Measurements from ENCODE around the gene CRADD.
A peak's percentile ranks its signal among the peaks of the same experiment; 100 is the strongest.

CRADD gene

GRCh38 chr12:93876360-93876759 is 199.2 kb downstream of the CRADD start:
- H3K4me3 ChIP-seq (ENCODE audit: low read depth, low read length) = no peak overlapping the region
- DNase-seq = no peak
- in situ Hi-C loops (cut with HindIII; ENCODE audit: low pct_ligation_motif_present, low sequenced_read_pairs) = no loop called here
- H3K27me3 ChIP-seq (replicated peaks) = no peaks in the 10 kb centered on the region
- H3K27ac ChIP-seq = no peak overlapping the region
- no peak for TF ChIP-seq CTCF (IDR thresholded peaks at IDR 0.05; ENCODE audit: low read depth, low read length, missing control alignments)
- no peaks in the 10 kb centered on the region for H3K36me3 ChIP-seq (replicated peaks)

- in situ Hi-C loops (cut with HindIII; ENCODE audit: low pct_ligation_motif_present, low sequenced_read_pairs) = no loop called here
- Histone ChIP-seq H3K4me3 (ENCODE audit: low read depth, low read length) (no peak overlapping the region), H3K36me3 (replicated peaks) (no peaks in the 10 kb centered on the region), H3K27me3 (replicated peaks) (no peaks in the 10 kb centered on the region), H3K27ac (no peak overlapping the region)
- TF ChIP-seq CTCF (IDR thresholded peaks at IDR 0.05; ENCODE audit: low read depth, low read length, missing control alignments) = no peak
- DNase-seq = no peak
Observed at GRCh38 chr12:93877446-93877845, 200.3 kb downstream of the CRADD start.

GRCh38 chr12:93879476-93880421 is 202.6 kb downstream of the CRADD start:
- no peak for TF ChIP-seq CTCF (IDR thresholded peaks at IDR 0.05; ENCODE audit: low read depth, low read length, missing control alignments)
- H3K27me3 ChIP-seq (replicated peaks) = no peaks in the 10 kb centered on the region
- H3K4me3 ChIP-seq (ENCODE audit: low read depth, low read length) = no peak overlapping the region
- H3K27ac ChIP-seq = no peak overlapping the region
- DNase-seq = peak; percentile 70
- in situ Hi-C loops (cut with HindIII; ENCODE audit: low pct_ligation_motif_present, low sequenced_read_pairs) = no loop called here
- no peaks in the 10 kb centered on the region for H3K36me3 ChIP-seq (replicated peaks)

GRCh38 chr12:93880853-93881522 is 203.8 kb downstream of the CRADD start:
- H3K27ac ChIP-seq = no peak overlapping the region
- in situ Hi-C loops (cut with HindIII; ENCODE audit: low pct_ligation_motif_present, low sequenced_read_pairs) = no loop called here
- H3K36me3 ChIP-seq (replicated peaks) = no peaks in the 10 kb centered on the region
- no peak overlapping the region for H3K4me3 ChIP-seq (ENCODE audit: low read depth, low read length)
- no peak for DNase-seq
- TF ChIP-seq CTCF (IDR thresholded peaks at IDR 0.05; ENCODE audit: low read depth, low read length, missing control alignments) = no peak
- H3K27me3 ChIP-seq (replicated peaks) = no peaks in the 10 kb centered on the region

GRCh38 chr12:93882763-93883162 is 205.6 kb downstream of the CRADD start:
- H3K27me3 ChIP-seq (replicated peaks) = no peaks in the 10 kb centered on the region
- H3K27ac ChIP-seq = peak overlapping the region; percentile 71
- in situ Hi-C loops (cut with HindIII; ENCODE audit: low pct_ligation_motif_present, low sequenced_read_pairs) = no loop called here
- DNase-seq = no peak
- H3K4me3 ChIP-seq (ENCODE audit: low read depth, low read length) = no peak overlapping the region
- no peaks in the 10 kb centered on the region for H3K36me3 ChIP-seq (replicated peaks)
- no peak for TF ChIP-seq CTCF (IDR thresholded peaks at IDR 0.05; ENCODE audit: low read depth, low read length, missing control alignments)

Measured in brain microvascular endothelial cell (primary cell).